Vagina (tissue), 2 donors: ENCODE measurements around the gene DUSP3.

Source experiments
- CTCF ChIP-seq, 3 experiments: fragments of 450-650 bp in 2 of 3; fragments of 200-600 bp in 1 of 3; sonication (generic) in 1 of 3; IDR thresholded peaks; one replicate each; pipeline ENCODE4 v1.5.1; 2017 to 2019; ENCODE audit warnings: antibody characterized with exemption in 3 of 3, mild to moderate bottlenecking in 2 of 3, moderate library complexity in 2 of 3
- POLR2A ChIP-seq, 2 donors: fragments of 450-650 bp; IDR thresholded peaks; one replicate each; pipeline ENCODE4 v1.6.1; 2017; ENCODE audit warnings: antibody characterized with exemption in 2 of 2, mild to moderate bottlenecking in 2 of 2, moderate library complexity in 2 of 2
- POLR2AphosphoS5 ChIP-seq, 2 donors: sonication (generic); formaldehyde crosslinking; IDR thresholded peaks; one replicate each; pipeline ENCODE4 v1.9.0; 2017; ENCODE audit warnings: antibody characterized with exemption in 2 of 2, mild to moderate bottlenecking in 2 of 2, low read depth in 1 of 2; ENCODE audit not compliant: insufficient read depth in 1 of 2

GRCh38 chr17:43770957-43771356 is 7.8 kb downstream of the DUSP3 start:
- TF ChIP-seq CTCF (IDR thresholded peaks at IDR 0.05) (no peak), POLR2AphosphoS5 (IDR thresholded peaks at IDR 0.05; ENCODE audit: insufficient read depth in 1 of 2, low read depth in 1 of 2) (no peak), POLR2A (IDR thresholded peaks at IDR 0.05) (no peak)
